Measurements from ENCODE around the gene PLCG2.

Gene PLCG2

GRCh38 chr16:81817789-81818567, 38.9 kb downstream of the PLCG2 start:
- DNase-seq: no peak

DNA sequence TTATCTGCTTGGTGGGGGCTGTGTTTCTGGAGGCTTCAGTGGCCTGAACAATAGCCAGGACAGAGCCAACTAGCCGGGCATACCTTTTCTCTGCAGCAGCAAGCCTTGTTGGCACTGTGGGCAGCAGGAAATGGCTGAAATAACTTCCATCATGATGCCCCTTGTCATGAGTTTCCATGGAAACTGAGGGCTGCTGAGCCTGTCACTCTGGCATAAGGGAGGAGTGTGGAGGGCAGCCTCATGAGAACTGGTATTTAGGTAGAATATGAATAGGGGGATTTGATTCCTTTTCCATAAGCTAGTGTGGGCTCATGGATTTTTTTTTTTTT, 39.4 kb downstream of the PLCG2 start:
- no peak for DNase-seq

DNA sequence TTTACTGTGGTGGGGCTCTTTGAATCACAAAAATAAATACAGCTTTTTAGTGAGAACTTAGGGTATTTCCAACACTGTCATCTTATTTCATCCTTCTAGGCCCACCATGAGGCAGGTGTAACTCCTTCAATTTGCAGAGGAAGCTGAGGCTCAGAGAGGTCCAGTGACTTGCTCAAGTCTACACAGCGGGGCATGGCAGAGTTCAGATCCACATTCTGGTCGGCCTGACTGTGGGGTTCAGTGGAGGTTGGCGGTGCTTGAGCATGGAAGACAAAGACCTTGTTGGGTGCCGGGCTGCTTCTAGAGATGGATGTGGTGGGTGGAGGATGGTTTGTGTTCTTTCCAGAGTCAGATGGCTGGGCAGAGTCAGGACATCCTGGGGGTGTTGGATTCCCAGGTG, 39.8 kb downstream of the PLCG2 start:
- DNase-seq: no peak

DNA sequence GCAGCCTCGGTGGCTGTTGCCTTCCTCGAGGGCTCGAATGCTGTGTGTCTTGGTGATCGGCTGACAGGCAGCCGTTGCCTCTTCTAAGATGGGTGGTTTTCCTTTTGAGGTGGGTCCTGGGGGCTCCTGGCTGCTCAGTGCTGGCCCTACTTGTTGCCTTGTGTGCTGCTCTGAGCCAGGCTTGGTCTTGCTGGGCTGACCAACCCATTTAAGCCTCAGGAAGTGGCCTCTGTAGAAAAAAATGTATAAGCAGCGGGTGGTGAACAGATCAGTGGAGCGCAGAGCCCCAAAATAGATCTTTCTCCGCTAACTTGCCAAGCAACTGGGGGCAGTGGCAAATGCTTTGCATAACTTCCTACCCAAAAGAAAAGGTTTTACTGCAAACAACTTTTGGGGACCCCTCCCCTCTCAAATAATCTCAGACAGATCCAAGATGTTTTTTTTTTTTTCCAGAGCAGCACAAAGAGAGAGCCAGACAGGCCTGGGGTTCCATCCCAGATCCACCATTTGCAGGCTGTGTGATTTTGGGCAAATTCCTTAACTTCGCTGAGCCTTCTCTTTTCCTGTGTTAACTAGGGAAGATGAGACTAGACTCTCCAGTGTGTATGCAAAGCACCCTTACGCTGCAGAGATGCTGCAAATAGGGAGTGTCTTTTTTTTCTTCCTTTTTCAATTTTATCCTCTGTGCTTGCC, 42.5 kb downstream of the PLCG2 start:
- no peak for DNase-seq

GRCh38 chr16:81823111-81823510, 44.0 kb downstream of the PLCG2 start:
- no peak for DNase-seq

DNA sequence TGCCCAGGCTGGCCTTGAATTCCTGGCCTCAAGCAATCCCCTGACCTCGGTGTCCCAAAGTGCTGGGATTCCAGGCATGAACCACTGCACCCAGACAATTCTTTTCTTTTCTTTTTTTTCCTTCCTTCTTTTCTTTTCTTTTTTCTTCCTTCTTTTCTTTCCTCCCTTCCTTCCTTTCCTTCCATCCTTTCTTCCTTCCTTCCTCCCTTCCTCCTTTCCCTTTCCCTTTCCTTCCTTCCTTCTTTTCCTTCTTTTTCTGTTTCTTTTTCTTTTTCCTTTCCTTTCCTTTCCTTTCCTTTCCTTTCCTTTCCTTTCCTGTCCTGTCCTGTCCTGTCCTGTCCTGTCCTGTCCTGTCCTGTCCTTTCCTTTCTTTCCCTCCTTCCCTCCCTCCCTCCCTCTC, 44.6 kb downstream of the PLCG2 start:
- DNase-seq: no peak

- no peak for DNase-seq
These were observed 47.4 kb downstream of the PLCG2 start for GRCh38 chr16:81826523-81826922.

- no peak for DNase-seq
These were observed 51.9 kb downstream of the PLCG2 start for GRCh38 chr16:81830845-81831540.

DNA sequence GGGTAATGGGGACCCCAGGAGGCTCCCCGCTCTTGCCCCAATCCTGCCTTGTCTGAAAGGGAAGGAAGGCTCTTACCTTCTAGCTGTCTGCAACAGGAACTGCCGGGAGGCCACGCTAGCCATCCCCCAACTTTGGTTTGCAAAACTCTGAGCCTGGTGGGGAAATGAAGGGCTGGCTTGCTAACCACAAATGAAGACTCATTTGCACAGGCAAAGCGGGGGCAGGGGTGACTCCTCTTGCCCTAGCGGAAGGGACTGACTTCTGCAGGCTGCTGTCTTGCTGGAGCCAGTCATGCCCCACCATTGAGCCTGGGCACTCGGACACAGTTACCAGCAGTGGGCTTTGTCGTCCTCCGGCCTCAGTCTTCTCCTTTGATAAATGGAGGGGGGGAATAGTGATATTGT, 52.6 kb downstream of the PLCG2 start:
- DNase-seq: no peak

DNA sequence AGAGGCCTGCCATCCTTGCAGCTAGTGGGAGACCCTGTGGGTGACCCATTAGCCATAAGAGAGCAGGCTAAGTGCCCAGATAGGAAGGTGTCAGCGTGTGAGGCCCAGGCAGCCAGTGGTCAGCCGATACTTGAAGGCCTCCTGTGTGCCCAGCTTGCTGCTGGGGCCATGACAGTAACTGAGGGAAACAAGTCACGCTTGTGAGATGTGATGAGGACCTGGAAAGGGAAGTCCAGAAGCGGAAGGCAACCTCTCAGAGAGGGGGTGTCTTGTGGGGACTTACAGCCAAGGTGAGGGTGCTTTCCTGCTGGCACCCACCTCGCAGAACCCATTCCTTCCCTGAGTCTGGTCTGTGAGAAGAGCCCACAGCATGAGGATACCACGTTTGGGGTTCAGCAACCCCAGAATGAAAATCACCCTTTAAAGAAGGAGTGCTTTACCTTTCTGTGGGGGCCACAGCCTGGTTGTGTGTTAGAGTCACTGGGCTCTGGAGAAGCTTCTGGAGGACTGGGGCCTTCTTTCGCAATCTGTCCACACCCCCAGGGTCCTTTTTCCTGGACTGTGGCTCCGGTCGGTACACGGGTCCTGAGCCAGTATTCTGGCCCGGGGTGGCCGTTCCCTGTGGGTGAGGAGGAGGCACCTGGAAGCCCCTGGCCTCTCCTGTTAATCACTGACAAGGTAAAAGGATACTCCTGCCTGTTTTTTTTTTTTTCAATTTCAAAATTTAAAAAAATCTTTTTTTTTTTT, 53.9 kb downstream of the PLCG2 start:
- DNase-seq: no peak

GRCh38 chr16:81833751-81834150, 54.7 kb downstream of the PLCG2 start:
- DNase-seq: no peak

- DNase-seq: no peak
These were observed 55.8 kb downstream of the PLCG2 start for GRCh38 chr16:81834868-81835267.

DNA sequence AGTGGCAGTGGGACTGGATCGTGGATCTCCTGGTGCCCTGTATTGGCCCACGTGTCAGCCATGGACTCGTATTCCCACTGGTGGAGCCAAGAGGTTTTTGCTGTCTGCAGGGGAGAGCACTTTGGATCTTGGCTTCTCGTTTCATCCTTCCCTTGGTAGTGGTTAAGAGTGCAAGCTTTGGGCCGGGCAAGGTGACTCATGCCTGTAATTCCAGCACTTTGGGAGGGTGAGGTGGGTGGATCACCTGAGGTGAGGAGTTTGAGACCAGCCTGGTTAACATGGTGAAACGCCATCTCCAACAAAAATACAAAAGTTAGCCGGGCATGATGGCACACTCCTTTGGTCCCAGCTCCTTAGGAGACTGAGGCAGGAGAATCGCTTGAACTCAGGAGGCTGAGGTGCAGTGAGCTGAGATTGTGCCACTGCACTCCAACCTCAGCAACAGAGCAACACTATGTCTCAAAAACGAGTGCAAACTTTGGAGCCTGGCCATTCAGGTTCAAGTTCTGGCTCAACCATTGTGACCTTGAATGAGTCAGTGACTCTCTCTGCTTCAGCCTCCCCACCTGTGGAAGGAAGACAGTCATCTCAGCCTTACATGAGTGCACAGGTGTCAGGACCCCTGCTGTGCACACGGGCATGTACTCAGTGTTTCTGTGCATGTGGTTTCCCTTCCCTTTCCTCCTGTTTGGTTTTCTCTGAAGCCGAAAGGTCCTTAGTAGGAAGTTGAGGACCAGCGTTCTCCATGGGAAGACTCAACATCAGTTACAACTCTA, 57.4 kb downstream of the PLCG2 start:
- no peak for DNase-seq

DNA sequence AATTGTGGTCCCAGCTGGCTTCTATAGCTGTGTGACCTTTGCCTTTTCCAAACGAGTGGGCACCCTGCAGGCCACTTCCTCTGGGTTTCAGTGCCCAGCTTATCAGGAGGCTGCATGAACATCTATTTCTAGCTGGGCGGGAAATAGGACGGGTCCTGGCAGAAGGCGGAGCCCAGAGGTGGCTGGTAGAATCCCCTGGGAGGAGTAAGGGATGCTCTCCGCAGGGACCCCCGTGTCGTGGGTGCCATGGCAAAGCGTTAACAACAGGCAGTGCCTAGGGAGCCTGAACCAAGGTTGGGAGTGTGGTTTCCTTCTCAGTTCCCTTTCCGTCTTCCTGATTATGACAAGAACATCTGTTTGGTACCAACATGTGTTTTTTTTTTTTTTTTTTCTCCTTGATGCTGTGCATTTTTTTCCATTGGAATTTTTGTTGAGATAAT, 58.2 kb downstream of the PLCG2 start:
- no peak for DNase-seq

DNA sequence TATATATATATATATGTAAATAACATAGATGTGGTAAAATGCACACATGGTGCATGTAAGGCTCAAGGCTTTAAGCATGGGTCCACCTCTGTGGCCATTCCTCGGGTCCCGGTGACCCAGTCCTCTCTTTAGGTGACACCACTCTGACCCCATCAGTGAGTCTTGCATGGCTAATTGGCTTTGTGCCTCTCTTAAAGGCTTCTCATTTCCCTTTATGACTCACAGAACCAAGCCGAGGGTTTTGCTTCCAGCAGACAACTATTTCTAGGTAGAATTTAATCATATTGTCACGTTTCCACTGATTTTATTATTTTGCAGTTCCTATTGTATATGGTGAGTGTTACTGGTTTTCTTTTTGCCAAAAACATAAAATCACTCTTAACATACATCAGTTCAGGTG, 59.7 kb downstream of the PLCG2 start:
- no peak for DNase-seq

DNA sequence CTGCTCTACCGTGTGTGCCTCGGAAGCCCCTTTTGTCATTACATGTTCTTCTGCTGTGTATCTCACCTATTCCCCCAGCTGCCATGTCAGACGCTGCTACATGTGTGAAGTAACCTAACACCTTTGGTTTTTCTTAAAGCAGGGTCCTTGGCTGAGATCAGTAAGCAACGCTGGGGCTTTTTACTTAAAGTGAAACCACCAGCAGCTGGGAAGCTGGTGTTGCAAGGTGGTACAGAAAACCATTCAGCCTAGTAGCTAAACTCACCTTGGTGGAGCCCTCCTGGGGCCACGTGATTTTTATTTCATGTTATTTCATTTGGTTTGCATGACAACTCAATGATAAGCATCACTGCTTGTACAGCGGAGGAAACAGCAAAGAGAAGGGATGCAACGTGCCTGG, 62.6 kb downstream of the PLCG2 start:
- no peak for DNase-seq

- DNase-seq: no peak
These were observed 63.6 kb downstream of the PLCG2 start for GRCh38 chr16:81842564-81843242.

DNA sequence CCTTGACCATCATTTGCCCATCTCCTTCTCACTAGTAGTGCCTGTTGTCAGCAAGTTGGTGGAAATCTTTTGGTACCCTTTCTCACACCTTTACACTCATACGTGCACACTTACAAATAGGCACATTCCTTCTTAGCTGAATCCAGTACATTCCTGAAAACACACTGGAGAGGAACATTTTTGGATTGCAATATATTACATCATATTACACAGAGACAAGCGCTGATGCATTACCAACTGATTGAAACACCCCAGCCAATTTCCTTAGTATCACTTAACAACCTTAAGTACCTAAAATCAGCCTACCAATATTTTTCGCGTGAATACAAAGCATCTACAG, 64.1 kb downstream of the PLCG2 start:
- DNase-seq: no peak

DNA sequence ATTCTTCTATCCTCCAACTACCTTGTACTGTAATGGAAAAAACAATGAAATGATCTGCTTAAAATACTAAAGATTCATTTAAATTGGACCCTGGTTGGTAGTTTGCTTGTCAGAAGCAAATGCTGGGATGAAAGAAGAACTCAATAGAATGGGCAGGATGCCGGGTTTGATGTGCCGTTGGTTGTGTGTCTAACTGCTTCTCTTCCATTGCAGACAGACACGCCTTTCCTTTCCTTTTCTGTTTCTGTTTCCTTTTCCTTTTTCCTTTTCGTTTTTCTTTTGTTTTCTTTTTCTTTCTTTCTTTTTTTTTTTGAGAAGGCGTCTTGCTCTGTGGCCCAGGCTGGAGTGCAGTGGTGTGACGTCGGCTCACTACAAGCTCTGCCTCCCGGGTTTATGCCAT, 64.6 kb downstream of the PLCG2 start:
- DNase-seq: no peak

DNA sequence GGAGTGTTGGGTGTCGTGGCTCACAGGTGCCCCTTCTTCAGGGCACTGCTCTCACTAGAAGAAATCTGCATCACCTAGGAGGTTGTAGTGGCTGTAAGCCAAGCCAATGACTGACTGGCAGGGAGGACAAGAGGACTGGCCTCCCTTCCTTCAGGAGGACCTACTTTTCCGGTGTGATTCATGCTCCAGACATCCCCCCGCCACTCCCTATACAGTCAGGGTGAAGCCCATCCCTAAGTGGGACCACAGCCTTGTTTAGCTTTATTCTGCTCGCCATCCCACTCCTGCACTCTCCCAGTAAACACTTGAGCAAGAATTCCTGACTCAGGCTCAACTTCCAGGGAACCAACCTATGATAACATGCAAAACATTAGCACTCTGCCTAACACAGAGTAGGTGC, 67.0 kb downstream of the PLCG2 start:
- DNase-seq: no peak

GRCh38 chr16:81848306-81848853, 69.3 kb downstream of the PLCG2 start:
- no peak for DNase-seq
